Stimulated activated CD8-positive, alpha-beta memory T cell treated with anti-CD3 and anti-CD28 coated beads, Interleukin-15, amount 100 ng/mL, for 1 hour (primary cell): ENCODE data around the gene PHLDB2.

ENCODE experiments used
- DNase-seq: peaks from one replicate; pipeline ENCODE4 v3.0.0-alpha.2; 2020; ENCODE audit warnings: low read depth

PHLDB2 gene

GRCh38 chr3:111999484-112000324 is 140.6 kb downstream of the PHLDB2 start:
- DNase-seq, result no peak

DNA sequence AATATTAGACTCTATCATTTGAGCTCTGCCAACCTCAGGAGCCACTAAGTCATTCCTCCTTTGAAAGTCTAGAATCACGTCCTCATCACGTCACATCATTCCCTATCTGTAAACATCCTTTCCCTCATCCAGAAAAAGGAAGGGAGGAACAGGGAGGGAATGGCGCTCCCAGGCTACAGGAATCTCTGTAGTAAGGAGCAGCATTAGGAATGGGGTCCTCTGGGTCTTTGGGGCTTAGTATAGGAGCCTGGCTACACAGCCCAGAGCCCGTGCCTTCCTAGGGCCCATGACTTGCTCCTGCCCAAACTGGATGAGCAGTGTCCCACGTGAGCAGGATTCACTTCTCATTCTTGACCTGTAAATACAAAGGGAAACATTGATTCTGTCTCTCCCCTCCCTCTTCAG is 141.3 kb downstream of the PHLDB2 start:
- no peak for DNase-seq

GRCh38 chr3:112000966-112001365 is 141.9 kb downstream of the PHLDB2 start:
- no peak for DNase-seq

DNA sequence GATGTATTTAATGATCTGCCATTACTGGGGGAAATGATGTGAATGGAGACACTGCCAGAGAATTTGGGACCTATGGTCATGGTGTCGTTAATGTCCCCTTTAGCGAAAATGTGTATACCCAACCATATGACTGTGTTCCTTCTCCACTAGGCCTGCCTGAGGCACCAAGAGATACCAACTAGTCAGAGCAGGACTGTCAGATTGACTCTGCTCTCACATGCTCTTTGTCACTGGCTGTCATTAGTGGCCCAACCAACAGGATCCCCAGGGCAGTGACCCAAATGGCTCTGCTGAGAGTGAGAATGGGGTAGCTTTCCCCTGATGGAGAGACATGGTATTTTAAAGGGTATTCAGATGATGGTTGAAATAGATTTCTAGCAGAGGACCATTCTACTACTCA is 142.5 kb downstream of the PHLDB2 start:
- DNase-seq, result no peak

DNA sequence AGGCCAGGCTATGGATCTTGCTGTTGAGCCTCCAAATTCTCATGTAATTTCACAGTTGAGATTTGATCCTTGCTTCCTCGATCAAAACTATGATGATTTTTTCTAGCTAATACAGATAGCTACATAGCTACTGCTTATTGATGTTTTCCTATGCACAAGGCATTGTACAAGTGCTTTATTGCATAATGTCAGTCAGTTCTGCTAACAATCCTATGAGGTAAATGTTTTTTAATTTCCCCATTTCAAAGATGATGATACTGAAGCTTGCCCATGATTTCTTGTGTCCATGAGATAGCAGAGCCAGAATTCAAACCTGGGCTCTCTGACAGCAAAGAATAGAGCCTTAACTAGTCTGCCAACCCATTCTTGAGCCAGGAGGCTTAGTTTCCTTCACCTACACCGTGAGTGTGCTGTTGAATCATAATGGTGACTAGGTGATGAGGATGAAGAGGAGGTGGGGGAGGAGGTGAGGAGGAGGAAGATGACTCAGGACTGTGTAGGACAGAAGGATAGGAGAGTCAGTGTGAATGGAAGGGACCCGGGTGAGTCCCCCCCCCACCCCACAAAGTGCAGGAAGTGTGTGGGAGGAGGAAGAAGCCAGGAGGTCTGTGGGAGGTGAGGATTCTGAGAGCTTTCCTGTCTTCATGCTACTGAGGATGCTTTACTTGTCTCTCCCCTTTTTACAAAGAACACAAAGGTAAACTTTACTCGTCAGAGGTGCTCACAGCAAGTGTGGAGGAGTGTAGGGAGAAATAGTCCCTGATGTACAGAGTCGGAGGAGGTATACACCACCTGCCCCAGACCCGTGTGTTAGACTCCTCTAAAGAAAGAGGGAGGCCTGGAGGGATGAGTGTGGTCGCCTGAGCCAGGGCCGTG is 143.3 kb downstream of the PHLDB2 start:
- DNase-seq, result no peak

DNA sequence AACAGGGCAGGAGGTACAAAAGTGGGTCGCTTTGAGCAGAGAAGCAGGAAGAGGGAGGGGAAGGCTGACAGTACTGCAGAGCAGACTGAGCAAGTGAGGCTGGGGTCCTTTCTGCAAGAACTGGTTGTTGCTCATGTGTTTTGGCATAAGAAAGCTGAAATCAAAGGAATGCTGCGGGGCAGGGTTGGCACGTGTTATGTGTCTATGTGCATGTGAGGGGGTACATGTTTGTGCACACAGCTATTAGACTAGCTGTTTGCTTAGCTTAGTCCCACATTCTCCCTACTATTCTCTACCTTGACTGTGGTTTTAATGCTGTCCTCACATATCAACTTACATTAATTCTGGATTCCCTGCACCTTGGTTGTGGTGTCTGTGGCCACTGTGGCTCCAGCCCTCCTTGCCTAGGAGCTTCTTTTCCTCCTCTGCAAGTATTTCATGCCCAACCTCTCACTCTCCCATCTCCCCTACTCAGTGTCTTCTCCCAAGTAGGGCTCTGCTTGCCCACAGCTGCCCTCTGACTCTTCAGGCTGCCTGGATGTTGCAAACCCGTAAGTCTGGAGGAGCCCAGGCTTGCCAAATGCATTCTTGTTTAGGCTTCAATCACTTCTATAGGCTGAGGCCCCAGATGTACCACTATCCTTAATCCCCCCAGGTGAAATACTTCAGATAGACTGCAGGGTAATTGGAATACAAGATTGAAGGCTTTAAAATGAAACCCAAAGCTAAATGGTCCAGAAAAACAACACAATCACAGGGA is 144.4 kb downstream of the PHLDB2 start:
- DNase-seq, result no peak

DNA sequence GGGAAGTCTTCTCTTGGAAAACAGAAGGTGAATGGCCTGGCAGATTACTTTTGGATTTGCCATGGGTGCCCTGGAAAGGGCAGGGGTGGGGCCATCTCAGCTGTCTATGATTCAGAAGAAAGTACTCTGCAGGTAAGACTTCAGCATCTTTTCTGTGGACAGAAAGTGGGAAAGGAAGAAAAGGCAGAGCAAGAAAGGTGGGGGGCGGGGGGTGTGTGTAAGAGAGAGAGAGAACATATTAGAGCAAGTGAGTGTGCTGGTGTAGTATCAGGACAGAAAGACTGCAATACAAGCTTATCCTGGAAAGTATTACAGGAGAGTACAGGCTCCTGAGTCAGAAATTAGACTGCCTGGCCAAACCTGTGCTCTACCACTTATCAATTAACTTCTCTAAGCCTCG is 145.1 kb downstream of the PHLDB2 start:
- no peak for DNase-seq

- DNase-seq, result no peak
Measured at GRCh38 chr3:112004669-112005068, 145.6 kb downstream of the PHLDB2 start.

- no peak for DNase-seq
Measured at GRCh38 chr3:112005091-112005672, 146.1 kb downstream of the PHLDB2 start.

GRCh38 chr3:112007633-112008032 is 148.6 kb downstream of the PHLDB2 start:
- DNase-seq, result no peak

DNA sequence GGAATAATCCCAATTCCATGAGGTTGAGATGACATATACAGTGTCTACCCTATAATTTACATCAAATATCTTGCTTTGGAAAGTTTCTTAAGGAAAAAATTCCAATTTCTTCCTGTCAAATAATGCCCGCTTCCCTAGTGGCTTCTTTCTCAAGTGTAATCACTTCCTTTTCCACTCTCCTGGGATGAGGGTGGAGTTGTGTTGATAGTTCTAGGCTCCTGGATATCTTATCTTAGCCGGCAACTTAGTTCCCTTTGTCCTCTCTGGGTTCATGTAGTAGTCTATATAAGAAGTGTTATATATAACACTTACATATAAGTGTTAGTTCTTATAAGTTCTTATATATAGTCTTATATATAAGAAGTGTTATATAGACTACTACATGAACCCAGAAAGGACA is 150.6 kb downstream of the PHLDB2 start:
- no peak for DNase-seq

DNA sequence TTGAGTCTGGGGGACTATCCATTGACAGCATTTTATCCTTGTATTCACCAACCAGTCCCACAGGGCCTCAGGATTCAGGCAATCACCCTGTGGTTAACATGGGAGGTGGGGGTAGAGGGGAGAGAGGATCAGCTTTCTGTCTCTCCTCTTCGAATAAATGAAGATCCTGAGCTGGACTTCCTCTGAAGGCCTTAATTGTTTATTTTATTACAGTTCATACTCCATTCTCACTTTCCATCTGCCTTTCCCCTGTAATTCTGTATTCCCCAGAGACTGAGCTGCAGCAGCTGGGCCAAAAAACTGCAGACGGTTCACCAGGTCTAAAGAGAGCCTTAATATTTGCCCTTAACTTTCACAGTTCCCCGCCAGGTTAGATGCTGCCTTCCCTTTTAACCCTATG is 151.6 kb downstream of the PHLDB2 start:
- no peak for DNase-seq

GRCh38 chr3:112011376-112011940 is 152.4 kb downstream of the PHLDB2 start:
- DNase-seq, result no peak

DNA sequence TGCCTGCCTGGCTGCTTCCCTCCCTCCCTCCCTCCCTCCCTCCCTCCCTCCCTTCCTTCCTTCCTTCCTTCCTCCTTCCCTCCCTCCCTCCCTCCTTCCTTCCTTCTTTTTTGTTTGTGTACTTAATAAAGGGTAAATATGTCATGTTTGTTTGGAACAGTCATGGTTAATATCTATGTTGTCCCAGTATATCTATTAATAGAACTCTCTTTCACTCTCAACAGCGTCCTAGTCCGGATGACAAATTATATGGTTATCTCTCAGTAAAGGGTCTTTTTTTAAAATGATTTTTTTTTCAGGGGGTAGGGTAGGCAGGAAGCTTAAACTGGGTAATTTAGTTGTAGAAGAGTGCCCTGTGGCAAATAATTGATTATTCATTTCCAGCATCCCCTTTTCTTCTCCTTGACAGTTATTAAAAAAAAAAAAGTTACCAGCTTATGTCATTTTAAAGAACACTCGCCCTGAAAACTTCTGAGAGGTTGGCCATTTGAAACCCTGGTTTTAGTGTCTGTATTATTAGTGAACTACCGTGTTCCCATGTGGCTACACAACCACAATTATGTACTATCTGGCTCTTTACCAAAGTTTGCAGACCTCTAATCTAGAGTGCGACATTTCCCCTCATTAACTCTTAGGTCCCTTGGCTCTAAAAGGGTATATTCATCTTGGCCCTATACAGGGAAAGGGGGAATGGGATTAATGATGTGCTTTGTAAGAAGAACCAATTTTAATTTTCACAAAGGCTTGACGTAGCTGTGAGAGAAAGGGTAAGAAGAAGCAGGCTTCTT is 153.3 kb downstream of the PHLDB2 start:
- DNase-seq, result no peak

GRCh38 chr3:112013058-112013783 is 154.2 kb downstream of the PHLDB2 start:
- peak; percentile 28 for DNase-seq

- DNase-seq, result no peak
Measured at GRCh38 chr3:112013784-112014143, 154.7 kb downstream of the PHLDB2 start.

- DNase-seq, result no peak
Measured at GRCh38 chr3:112017091-112017490, 158.0 kb downstream of the PHLDB2 start.

DNA sequence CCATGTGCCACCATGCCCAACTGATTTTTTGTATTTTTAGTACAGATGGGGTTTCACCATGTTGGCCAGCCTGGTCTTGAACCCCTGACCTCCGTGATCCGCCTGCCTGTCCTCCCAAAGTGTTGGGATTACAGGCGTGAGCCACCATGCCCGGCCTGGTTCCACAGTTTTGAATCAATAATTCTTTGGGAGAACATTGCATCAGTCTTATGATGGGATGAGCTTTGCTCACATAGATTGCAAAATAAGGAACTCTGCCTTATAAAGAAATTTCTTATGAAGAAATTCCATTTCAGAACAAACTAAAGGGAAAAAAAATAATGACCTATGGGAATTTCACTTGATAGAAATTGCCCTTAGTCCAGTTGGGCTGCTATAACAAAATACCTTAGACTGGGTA is 159.6 kb downstream of the PHLDB2 start:
- DNase-seq, result no peak

- no peak for DNase-seq
Measured at GRCh38 chr3:112019716-112020115, 160.7 kb downstream of the PHLDB2 start.

- no peak for DNase-seq
Measured at GRCh38 chr3:112020674-112021085, 161.6 kb downstream of the PHLDB2 start.
